ENCODE data around the gene NAA15. TPM values are rescaled to one million over a fixed set of nuclear protein-coding genes. Genes with fewer than 3 reads are reported as not detected.
"Not testable (repeated sequence)": the region's sequence is repeated elsewhere in the genome, so short reads cannot be mapped to it uniquely, and the experiment has no call there.

Gene NAA15
- total RNA-seq, 1 experiment from 2014 or later: 55.0 TPM

DNA sequence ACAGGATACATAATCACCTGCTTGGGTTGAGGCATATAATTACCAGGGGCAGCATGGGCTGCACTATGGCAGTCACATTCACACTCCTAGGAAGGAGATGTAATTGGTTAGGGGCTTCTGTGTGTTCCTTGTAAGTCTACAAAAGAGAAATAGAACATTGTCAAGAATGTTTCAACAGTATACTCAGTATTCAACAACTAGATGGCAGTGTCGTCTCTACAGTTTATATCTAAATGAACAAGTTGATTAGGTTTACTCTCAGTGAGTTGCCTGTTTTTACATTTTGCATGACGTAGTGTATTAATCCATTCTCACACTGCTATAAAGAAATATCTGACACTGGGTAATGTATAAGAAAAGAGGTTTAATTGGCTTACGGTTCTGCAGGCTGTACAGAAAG is 102.2 kb downstream of the NAA15 start:
- in situ Hi-C loops (cut with HindIII; ENCODE audit: low pct_unique_long_range_greater_than_20kb, low sequenced_read_pairs): no loop called here
- CTCF ChIA-PET: no interaction called here
- intact Hi-C loops (cut with micrococcal nuclease; ENCODE audit: unreplicated experiment): loop anchor here (10.0 kb wide), 1 partner anchor 141 kb away; no protein-coding TSS in a partner anchor
- no peak overlapping the region for H3K27ac ChIP-seq (ENCODE audit: low read length)
- no TSS peak for BruUV-seq (replicated peaks)
- POLR2A ChIA-PET: no interaction called here
- H3K4me1 ChIP-seq (ENCODE audit: control insufficient read depth, insufficient read depth, low read length): no peaks in the 10 kb centered on the region
- TF ChIP-seq TCF7L2 (IDR thresholded peaks at IDR 0.05; ENCODE audit: low read depth, low read length): no peak
- TF ChIP-seq, protein P1, sequence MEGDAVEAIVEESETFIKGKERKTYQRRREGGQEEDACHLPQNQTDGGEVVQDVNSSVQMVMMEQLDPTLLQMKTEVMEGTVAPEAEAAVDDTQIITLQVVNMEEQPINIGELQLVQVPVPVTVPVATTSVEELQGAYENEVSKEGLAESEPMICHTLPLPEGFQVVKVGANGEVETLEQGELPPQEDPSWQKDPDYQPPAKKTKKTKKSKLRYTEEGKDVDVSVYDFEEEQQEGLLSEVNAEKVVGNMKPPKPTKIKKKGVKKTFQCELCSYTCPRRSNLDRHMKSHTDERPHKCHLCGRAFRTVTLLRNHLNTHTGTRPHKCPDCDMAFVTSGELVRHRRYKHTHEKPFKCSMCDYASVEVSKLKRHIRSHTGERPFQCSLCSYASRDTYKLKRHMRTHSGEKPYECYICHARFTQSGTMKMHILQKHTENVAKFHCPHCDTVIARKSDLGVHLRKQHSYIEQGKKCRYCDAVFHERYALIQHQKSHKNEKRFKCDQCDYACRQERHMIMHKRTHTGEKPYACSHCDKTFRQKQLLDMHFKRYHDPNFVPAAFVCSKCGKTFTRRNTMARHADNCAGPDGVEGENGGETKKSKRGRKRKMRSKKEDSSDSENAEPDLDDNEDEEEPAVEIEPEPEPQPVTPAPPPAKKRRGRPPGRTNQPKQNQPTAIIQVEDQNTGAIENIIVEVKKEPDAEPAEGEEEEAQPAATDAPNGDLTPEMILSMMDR (IDR thresholded peaks at IDR 0.05): peak; percentile 8; the same call in 1 of the 2 replicates
- ATAC-seq (0 out of 2 replicates have a peak, but pooled peaks have one; percentile 50), DNase-seq (ENCODE audit: low read depth, low spot score) (no peak)
- H3K27me3 ChIP-seq (ENCODE audit: control insufficient read depth, insufficient read depth, low read length): no peaks in the 10 kb centered on the region
- H3K9me3 ChIP-seq (ENCODE audit: control insufficient read depth, insufficient read depth, low read depth, low read length): no peaks in the 10 kb centered on the region
- H3K36me3 ChIP-seq (ENCODE audit: control insufficient read depth, insufficient read depth, low read length): no peaks in the 10 kb centered on the region; the same call in 1 of the 2 replicates
- no peak overlapping the region for H3K4me3 ChIP-seq (ENCODE audit: low read depth in 2 of 2, low read length in 2 of 2)

DNA sequence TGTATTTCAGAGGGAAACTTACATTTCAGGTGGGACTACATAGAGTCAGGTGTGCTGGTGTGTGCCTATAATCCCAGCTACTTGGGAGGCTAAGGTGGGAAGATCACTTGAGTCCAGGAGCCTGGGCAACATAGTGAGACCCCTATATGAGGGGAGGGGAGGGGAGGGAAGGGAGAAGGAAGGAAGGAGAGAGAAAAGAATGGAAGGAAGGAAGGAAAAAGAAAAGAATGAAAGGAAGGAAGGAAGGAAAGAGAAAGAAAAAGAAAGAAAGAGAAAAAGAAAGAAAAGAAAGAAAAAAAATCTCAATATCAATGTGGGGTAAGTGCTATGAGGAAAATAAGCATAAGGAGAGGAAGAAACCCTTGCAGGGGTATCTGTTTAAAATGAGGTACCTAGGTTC is 109.0 kb downstream of the NAA15 start:
- in situ Hi-C loops (cut with HindIII; ENCODE audit: low pct_unique_long_range_greater_than_20kb, low sequenced_read_pairs): no loop called here
- Histone ChIP-seq H3K4me3 (ENCODE audit: low read depth in 2 of 2, low read length in 2 of 2) (no peak overlapping the region), H3K9me3 (ENCODE audit: control insufficient read depth, insufficient read depth, low read depth, low read length) (no peaks in the 10 kb centered on the region), H3K27ac (ENCODE audit: low read length) (no peak overlapping the region), H3K36me3 (ENCODE audit: control insufficient read depth, insufficient read depth, low read length) (no peaks in the 10 kb centered on the region; the same call in 1 of the 2 replicates), H3K27me3 (ENCODE audit: control insufficient read depth, insufficient read depth, low read length) (no peaks in the 10 kb centered on the region), H3K4me1 (ENCODE audit: control insufficient read depth, insufficient read depth, low read length) (no peaks in the 10 kb centered on the region)
- POLR2A ChIA-PET: interaction anchor here (0.7 kb wide), 1 partner anchor 110 kb away, joined by 8 read pairs; no protein-coding TSS in a partner anchor
- no TSS peak for BruUV-seq (replicated peaks)
- DNase-seq (ENCODE audit: low read depth, low spot score): no peak
- intact Hi-C loops (cut with micrococcal nuclease; ENCODE audit: unreplicated experiment): no loop called here
- TF ChIP-seq, protein P1 (IDR thresholded peaks at IDR 0.05): no peak
- TF ChIP-seq TCF7L2 (IDR thresholded peaks at IDR 0.05; ENCODE audit: low read depth, low read length) (no peak), SIN3A (IDR thresholded peaks at IDR 0.05; ENCODE audit: borderline replicate concordance, insufficient read depth, low read depth, low read length) (no peak), POLR2AphosphoS5 (IDR thresholded peaks at IDR 0.05; ENCODE audit: low read depth, low read length) (no peak)
- TF ChIP-seq, protein P2, sequence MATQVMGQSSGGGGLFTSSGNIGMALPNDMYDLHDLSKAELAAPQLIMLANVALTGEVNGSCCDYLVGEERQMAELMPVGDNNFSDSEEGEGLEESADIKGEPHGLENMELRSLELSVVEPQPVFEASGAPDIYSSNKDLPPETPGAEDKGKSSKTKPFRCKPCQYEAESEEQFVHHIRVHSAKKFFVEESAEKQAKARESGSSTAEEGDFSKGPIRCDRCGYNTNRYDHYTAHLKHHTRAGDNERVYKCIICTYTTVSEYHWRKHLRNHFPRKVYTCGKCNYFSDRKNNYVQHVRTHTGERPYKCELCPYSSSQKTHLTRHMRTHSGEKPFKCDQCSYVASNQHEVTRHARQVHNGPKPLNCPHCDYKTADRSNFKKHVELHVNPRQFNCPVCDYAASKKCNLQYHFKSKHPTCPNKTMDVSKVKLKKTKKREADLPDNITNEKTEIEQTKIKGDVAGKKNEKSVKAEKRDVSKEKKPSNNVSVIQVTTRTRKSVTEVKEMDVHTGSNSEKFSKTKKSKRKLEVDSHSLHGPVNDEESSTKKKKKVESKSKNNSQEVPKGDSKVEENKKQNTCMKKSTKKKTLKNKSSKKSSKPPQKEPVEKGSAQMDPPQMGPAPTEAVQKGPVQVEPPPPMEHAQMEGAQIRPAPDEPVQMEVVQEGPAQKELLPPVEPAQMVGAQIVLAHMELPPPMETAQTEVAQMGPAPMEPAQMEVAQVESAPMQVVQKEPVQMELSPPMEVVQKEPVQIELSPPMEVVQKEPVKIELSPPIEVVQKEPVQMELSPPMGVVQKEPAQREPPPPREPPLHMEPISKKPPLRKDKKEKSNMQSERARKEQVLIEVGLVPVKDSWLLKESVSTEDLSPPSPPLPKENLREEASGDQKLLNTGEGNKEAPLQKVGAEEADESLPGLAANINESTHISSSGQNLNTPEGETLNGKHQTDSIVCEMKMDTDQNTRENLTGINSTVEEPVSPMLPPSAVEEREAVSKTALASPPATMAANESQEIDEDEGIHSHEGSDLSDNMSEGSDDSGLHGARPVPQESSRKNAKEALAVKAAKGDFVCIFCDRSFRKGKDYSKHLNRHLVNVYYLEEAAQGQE (IDR thresholded peaks at IDR 0.05; ENCODE audit: insufficient read depth in 1 of 2, low read depth in 2 of 2, low read length in 1 of 2): no peak
- ATAC-seq: no peak
- CTCF ChIA-PET: no interaction called here

DNA sequence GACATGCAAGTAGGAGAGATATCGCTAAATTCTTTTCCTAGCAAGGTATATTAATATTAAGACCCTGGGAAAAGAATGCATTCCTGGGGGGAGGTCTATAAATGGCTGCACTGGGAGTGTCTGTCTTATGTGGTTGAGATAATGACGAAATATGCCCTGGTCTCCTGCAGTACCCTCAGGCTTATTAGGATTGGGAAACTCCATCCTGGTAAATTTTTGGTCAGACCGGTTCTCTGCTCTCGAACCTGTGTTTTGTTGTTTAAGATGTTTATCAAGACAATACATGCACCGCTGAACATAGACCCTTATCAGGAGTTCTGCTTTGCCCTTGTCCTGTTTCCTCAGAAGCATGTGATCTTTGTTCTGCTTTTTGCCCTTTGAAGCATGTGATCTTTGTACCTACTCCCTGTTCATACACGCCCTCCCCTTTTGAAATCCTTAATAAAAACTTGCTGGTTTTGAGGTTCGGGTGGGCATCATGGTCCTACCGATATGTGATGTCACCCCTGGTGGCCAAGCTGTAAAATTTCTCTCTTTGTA is 113.4 kb downstream of the NAA15 start:
- DNase-seq (ENCODE audit: low read depth, low spot score); in situ Hi-C loops (cut with HindIII; ENCODE audit: low pct_unique_long_range_greater_than_20kb, low sequenced_read_pairs): not testable (repeated sequence)

More for the DNA sequence above, 113.4 kb downstream of the NAA15 start:
- CTCF ChIA-PET; H3K4me1 ChIP-seq (ENCODE audit: control insufficient read depth, insufficient read depth, low read length); H3K27ac ChIP-seq (ENCODE audit: low read length); H3K4me3 ChIP-seq (ENCODE audit: low read depth in 2 of 2, low read length in 2 of 2); POLR2A ChIA-PET; H3K9me3 ChIP-seq (ENCODE audit: control insufficient read depth, insufficient read depth, low read depth, low read length); BruUV-seq (replicated peaks); intact Hi-C loops (cut with micrococcal nuclease; ENCODE audit: unreplicated experiment); H3K27me3 ChIP-seq (ENCODE audit: control insufficient read depth, insufficient read depth, low read length); ATAC-seq; H3K36me3 ChIP-seq (ENCODE audit: control insufficient read depth, insufficient read depth, low read length): not testable (repeated sequence)

Measured in Panc1 (cell line).